ENCODE results near the gene GABRA5. TPM values are rescaled to one million over a fixed set of nuclear protein-coding genes. Genes with fewer than 3 reads are reported as not detected.

GABRA5 gene
- total and polyA plus RNA-seq, 2 of the 13 experiments (the other 11 are each of a cell fraction or from before 2014, with no cell fraction given): not detected

DNA sequence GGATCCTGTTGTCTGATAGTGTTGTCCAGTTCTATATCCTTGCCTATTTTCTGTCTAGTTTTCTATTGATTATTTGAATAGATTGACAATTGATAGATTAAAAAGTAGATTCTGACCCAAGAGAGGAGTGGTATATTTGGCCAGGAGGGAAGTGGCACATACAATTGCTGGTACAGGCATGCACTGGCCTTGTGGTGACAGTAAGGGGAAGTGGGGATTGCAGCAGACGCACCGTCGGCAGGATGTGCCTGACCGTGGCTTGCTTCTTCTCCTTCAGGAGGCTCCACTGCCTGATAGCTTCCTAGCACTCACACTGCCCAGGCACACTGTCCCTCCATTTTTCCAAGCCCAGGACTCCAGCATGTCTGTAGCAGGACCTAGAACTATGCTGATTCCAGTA, 114.6 kb downstream of the GABRA5 start (continued):
- TF ChIP-seq ZNF678 (CRISPR knock-in tag; IDR thresholded peaks at IDR 0.05) (no peak), PAF1 (CRISPR knock-in tag; IDR thresholded peaks at IDR 0.05) (no peak)

DNA sequence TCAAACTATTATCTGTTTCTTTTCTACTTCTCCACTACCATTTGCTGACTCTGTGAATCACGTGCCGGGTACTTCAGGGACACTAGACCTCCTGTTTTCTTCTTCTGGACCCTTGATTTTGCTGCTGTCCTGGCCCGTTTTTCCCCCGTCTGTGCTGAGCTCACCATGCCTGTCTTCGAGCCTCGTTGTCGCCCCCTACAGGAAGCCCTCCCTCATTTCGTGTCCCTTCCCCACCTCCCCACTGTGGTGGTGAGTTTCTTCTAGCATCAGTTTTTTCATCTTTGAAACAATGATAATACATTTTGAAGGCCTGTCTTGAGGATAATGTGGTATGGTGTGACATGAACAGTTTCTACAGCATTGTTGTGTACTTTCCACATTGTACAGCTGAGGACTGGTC, 117.0 kb downstream of the GABRA5 start:
- ChIA-PET CTCF (ENCODE audit: low intra/inter-chr PET ratio, low total read pairs) (no interaction called here), POLR2A (no interaction called here)
- Histone ChIP-seq H3K4me1 (ENCODE audit: insufficient read depth, low read length) (no peaks in the 10 kb centered on the region), H4K20me1 (ENCODE audit: insufficient read depth, low read length) (no peaks in the 10 kb centered on the region), H2AFZ (ENCODE audit: low read length) (no peak overlapping the region), H3K9ac (ENCODE audit: insufficient read depth, low read depth, low read length) (no peak overlapping the region), H3K4me2 (ENCODE audit: low read depth, low read length) (no peak overlapping the region), H3K9me3 (ENCODE audit: low read length) (no peaks in the 10 kb centered on the region), H3K27ac (ENCODE audit: extremely low read length, insufficient read depth, low read length) (no peak overlapping the region), H3K79me2 (ENCODE audit: insufficient read depth, low read length) (no peaks in the 10 kb centered on the region), H3K4me3 (replicated peaks in 1 of 3; ENCODE audit: insufficient read depth in 1 of 3, low read depth in 2 of 3, low read length in 3 of 3) (no peak overlapping the region), H3K27me3 (ENCODE audit: control insufficient read depth in 1 of 2, insufficient read depth in 2 of 2, low read length in 2 of 2) (peaks cover 0 to 3% of the 10 kb centered on the region in 2 experiments; a peak in 2 of 5 replicates), H3K36me3 (replicated peaks in 1 of 2; ENCODE audit: control insufficient read depth in 1 of 2, insufficient read depth in 2 of 2, low read length in 2 of 2) (no peaks in the 10 kb centered on the region)
- BruUV-seq (replicated peaks): no TSS peak
- no peak for FAIRE-seq
- WGBS (ENCODE audit: low lambda C conversion rate): 3% methylated on average over 8 of the region's 8 CpGs
- ATAC-seq: no peak
- in situ Hi-C loops (cut with HindIII; ENCODE audit: extremely low pct_ligation_motif_present, low pct_unique_long_range_greater_than_20kb): no loop called here
- no peak for DNase-seq (ENCODE audit: low spot score)
- TF ChIP-seq, protein P1, sequence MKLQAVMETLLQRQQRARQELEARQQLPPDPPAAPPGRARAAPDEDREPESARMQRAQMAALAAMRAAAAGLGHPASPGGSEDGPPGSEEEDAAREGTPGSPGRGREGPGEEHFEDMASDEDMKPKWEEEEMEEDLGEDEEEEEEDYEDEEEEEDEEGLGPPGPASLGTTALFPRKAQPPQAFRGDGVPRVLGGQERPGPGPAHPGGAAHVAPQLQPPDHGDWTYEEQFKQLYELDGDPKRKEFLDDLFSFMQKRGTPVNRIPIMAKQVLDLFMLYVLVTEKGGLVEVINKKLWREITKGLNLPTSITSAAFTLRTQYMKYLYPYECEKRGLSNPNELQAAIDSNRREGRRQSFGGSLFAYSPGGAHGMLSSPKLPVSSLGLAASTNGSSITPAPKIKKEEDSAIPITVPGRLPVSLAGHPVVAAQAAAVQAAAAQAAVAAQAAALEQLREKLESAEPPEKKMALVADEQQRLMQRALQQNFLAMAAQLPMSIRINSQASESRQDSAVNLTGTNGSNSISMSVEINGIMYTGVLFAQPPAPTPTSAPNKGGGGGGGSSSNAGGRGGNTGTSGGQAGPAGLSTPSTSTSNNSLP (IDR thresholded peaks at IDR 0.05; ENCODE audit: low read depth, low read length): no peak
- no peak for TF ChIP-seq HNRNPK (IDR thresholded peaks at IDR 0.05; ENCODE audit: low read depth, low read length, poor library complexity, severe bottlenecking)
- no peak for TF ChIP-seq GATAD1 (CRISPR knock-in tag; IDR thresholded peaks at IDR 0.05)
- TF ChIP-seq, protein P2, sequence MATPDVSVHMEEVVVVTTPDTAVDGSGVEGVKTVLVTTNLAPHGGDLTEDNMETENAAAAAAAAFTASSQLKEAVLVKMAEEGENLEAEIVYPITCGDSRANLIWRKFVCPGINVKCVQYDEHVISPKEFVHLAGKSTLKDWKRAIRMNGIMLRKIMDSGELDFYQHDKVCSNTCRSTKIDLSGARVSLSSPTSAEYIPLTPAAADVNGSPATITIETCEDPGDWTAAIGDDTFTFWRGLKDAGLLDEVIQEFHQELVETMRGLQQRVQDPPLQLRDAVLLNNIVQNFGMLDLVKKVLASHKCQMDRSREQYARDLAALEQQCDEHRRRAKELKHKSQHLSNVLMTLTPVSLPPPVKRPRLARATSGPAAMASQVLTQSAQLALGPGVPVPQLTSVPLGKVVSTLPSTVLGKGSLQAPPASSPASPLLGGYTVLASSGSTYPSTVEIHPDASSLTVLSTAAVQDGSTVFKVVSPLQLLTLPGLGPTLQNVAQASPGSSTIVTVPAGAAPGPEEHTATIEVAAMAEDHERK (CRISPR knock-in tag; IDR thresholded peaks at IDR 0.05; ENCODE audit: low read depth): no peak
- TF ChIP-seq, protein P3, sequence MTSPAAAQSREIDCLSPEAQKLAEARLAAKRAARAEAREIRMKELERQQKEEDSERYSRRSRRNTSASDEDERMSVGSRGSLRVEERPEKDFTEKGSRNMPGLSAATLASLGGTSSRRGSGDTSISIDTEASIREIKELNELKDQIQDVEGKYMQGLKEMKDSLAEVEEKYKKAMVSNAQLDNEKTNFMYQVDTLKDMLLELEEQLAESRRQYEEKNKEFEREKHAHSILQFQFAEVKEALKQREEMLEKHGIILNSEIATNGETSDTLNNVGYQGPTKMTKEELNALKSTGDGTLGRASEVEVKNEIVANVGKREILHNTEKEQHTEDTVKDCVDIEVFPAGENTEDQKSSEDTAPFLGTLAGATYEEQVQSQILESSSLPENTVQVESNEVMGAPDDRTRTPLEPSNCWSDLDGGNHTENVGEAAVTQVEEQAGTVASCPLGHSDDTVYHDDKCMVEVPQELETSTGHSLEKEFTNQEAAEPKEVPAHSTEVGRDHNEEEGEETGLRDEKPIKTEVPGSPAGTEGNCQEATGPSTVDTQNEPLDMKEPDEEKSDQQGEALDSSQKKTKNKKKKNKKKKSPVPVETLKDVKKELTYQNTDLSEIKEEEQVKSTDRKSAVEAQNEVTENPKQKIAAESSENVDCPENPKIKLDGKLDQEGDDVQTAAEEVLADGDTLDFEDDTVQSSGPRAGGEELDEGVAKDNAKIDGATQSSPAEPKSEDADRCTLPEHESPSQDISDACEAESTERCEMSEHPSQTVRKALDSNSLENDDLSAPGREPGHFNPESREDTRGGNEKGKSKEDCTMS (CRISPR knock-in tag; conservative IDR thresholded peaks at IDR 0.05): no peak
- TF ChIP-seq ISX (CRISPR knock-in tag; conservative IDR thresholded peaks at IDR 0.05): no peak
- TF ChIP-seq EP300 (IDR thresholded peaks at IDR 0.05; ENCODE audit: low read depth in 2 of 2, low read length in 2 of 2): no peak
- no peak for TF ChIP-seq EP300 (CRISPR knock-in tag; IDR thresholded peaks at IDR 0.05; ENCODE audit: borderline replicate concordance)
- no peak for TF ChIP-seq ZNF260 (CRISPR knock-in tag; IDR thresholded peaks at IDR 0.05; ENCODE audit: borderline replicate concordance, low read depth)
- no peak for TF ChIP-seq ZBTB20 (CRISPR knock-in tag; IDR thresholded peaks at IDR 0.05; ENCODE audit: borderline replicate concordance, low read depth)
- TF ChIP-seq ZNF607 (CRISPR knock-in tag; IDR thresholded peaks at IDR 0.05; ENCODE audit: borderline replicate concordance): no peak
- TF ChIP-seq HOXA5 (CRISPR knock-in tag; IDR thresholded peaks at IDR 0.05): no peak
- TF ChIP-seq MED8 (CRISPR knock-in tag; IDR thresholded peaks at IDR 0.05; ENCODE audit: insufficient replicate concordance): no peak
- TF ChIP-seq ZNF577 (CRISPR knock-in tag; IDR thresholded peaks at IDR 0.05; ENCODE audit: borderline replicate concordance, low read depth): no peak
- intact Hi-C loops (cut with micrococcal nuclease; ENCODE audit: unreplicated experiment): no loop called here

Measured in HepG2 (cell line).